IPS DF 4.7 (cell line): ENCODE measurements around the gene RFTN1.
"Not testable (repeated sequence)": the region's sequence is repeated elsewhere in the genome, so short reads cannot be mapped to it uniquely, and the experiment has no call there.

ENCODE experiments used
- DNase-seq: peaks from one replicate; pipeline ENCODE4 v3.0.0-alpha.2; 2013; ENCODE audit warnings: low spot score; ENCODE audit errors: extremely low read depth

Gene RFTN1

GRCh38 chr3:16330351-16330750 lies 183.1 kb downstream of the RFTN1 start:
- DNase-seq = no peak

- DNase-seq = no peak
These were observed 183.7 kb downstream of the RFTN1 start for GRCh38 chr3:16329826-16330129.

- DNase-seq = no peak
These were observed 184.3 kb downstream of the RFTN1 start for GRCh38 chr3:16329036-16329825.

GRCh38 chr3:16328124-16328523 lies 185.4 kb downstream of the RFTN1 start:
- DNase-seq = no peak

GRCh38 chr3:16326724-16327349 lies 186.7 kb downstream of the RFTN1 start:
- DNase-seq = no peak

- DNase-seq = no peak
These were observed 187.6 kb downstream of the RFTN1 start for GRCh38 chr3:16325850-16326249.

GRCh38 chr3:16323737-16324136 lies 189.8 kb downstream of the RFTN1 start:
- DNase-seq = no peak

GRCh38 chr3:16322189-16322588 lies 191.3 kb downstream of the RFTN1 start:
- DNase-seq = no peak

GRCh38 chr3:16320711-16321110 lies 192.8 kb downstream of the RFTN1 start:
- DNase-seq = no peak

- no peak for DNase-seq
These were observed 193.8 kb downstream of the RFTN1 start for GRCh38 chr3:16319723-16320122.

- DNase-seq = no peak
These were observed 194.2 kb downstream of the RFTN1 start for GRCh38 chr3:16319307-16319706.

- no peak for DNase-seq
These were observed 195.3 kb downstream of the RFTN1 start for GRCh38 chr3:16318176-16318575.

- no peak for DNase-seq
These were observed 195.9 kb downstream of the RFTN1 start for GRCh38 chr3:16317561-16317945.

GRCh38 chr3:16316847-16317560 lies 196.5 kb downstream of the RFTN1 start:
- no peak for DNase-seq

- no peak for DNase-seq
These were observed 197.1 kb downstream of the RFTN1 start for GRCh38 chr3:16316396-16316795.

GRCh38 chr3:16315623-16316022 lies 197.9 kb downstream of the RFTN1 start:
- no peak for DNase-seq

GRCh38 chr3:16313886-16314645 lies 199.4 kb downstream of the RFTN1 start:
- DNase-seq = no peak

- no peak for DNase-seq
These were observed 201.5 kb downstream of the RFTN1 start for GRCh38 chr3:16311960-16312451.

- DNase-seq = not testable (repeated sequence)
These were observed 203.0 kb downstream of the RFTN1 start for GRCh38 chr3:16310486-16310885.

GRCh38 chr3:16309558-16309957 lies 203.9 kb downstream of the RFTN1 start:
- DNase-seq = no peak

GRCh38 chr3:16308727-16309126 lies 204.8 kb downstream of the RFTN1 start:
- no peak for DNase-seq
